SK-N-SH (cell line): Measurements from ENCODE around the gene AATF. TPM values are rescaled to one million over a fixed set of nuclear protein-coding genes. Genes with fewer than 3 reads are reported as not detected.

Experiments used
- CTCF ChIA-PET: fragments of 300-600, 350-600 bp; formaldehyde crosslinking; extraction: SDS; loops from one replicate; lab custom pipeline; 2021; lab: Yijun Ruan, JAX
- POLR2A ChIA-PET: fragments of 350-600 bp; sonication (Branson Sonifier 250); formaldehyde crosslinking; extraction: SDS; loops from one replicate; lab custom pipeline; 2020; ENCODE audit warnings: antibody characterized with exemption, inconsistent platforms; lab: Yijun Ruan, JAX
- DNase-seq: peaks from one replicate; pipeline ENCODE4 v3.0.0; 2012
- H2AFZ ChIP-seq: fragments of 200-600 bp; sonication (generic); 2 replicates; pipeline ENCODE4 v1.8.1; 2016; ENCODE audit warnings: antibody characterized with exemption, mild to moderate bottlenecking, low read depth
- H3F3A ChIP-seq: fragments of 200-600 bp; sonication (generic); replicated peaks from 2 replicates; pipeline ENCODE3; 2016; ENCODE audit warnings: antibody characterized with exemption, mild to moderate bottlenecking; ENCODE audit not compliant: insufficient read depth
- H3K27ac ChIP-seq, 2 experiments: fragments of 200-500 bp in 1 of 2; fragments of 200-600 bp in 1 of 2; sonication (Bioruptor generic) in 1 of 2; sonication (generic), shearing (Covaris generic) in 1 of 2; 2 replicates each; pipeline versions ENCODE4 v1.5.1 to v1.6.1; 2014 to 2016; ENCODE audit warnings: low read depth in 2 of 2, inconsistent platforms in 1 of 2, low read length in 1 of 2, mild to moderate bottlenecking in 1 of 2, mixed read lengths in 1 of 2
- H3K27me3 ChIP-seq: fragments of 200-600 bp; sonication (generic), shearing (Covaris generic); 2 replicates; pipeline ENCODE4 v1.6.1; 2016; ENCODE audit warnings: mixed run types; ENCODE audit not compliant: insufficient read depth
- H3K36me3 ChIP-seq, 2 experiments: fragments of 200-500 bp in 1 of 2; fragments of 200-600 bp in 1 of 2; sonication (Bioruptor generic) in 1 of 2; sonication (generic) in 1 of 2; replicated peaks in 1 of 2; 2 replicates each; pipeline versions ENCODE3 to v1.5.1; 2014 to 2016; ENCODE audit warnings: low read length in 1 of 2, mild to moderate bottlenecking in 1 of 2; ENCODE audit not compliant: insufficient read depth in 2 of 2, control insufficient read depth in 1 of 2
- H3K4me1 ChIP-seq, 2 experiments: fragments of 200-500 bp in 1 of 2; fragments of 200-600 bp in 1 of 2; sonication (Bioruptor generic) in 1 of 2; sonication (generic), shearing (Covaris generic) in 1 of 2; 2 replicates each; pipeline versions ENCODE4 v1.5.1 to v1.6.1; 2014 to 2016; ENCODE audit warnings: low read depth in 1 of 2, low read length in 1 of 2, mixed run types in 1 of 2; ENCODE audit not compliant: insufficient read depth in 2 of 2, control insufficient read depth in 1 of 2
- H3K4me2 ChIP-seq: fragments of 200-600 bp; sonication (generic), shearing (Covaris generic); 2 replicates; pipeline ENCODE4 v1.6.1; 2017; ENCODE audit warnings: mixed run types
- H3K4me3 ChIP-seq, 2 experiments: fragments of 200-500 bp in 1 of 2; fragments of 200-600 bp in 1 of 2; sonication (Bioruptor generic) in 1 of 2; sonication (generic), shearing (Covaris generic) in 1 of 2; 2 replicates each; pipeline versions ENCODE4 v1.5.1 to v1.8.1; 2014 to 2016; ENCODE audit warnings: low read depth in 2 of 2, inconsistent platforms in 1 of 2, low read length in 1 of 2, mild to moderate bottlenecking in 1 of 2, mixed read lengths in 1 of 2, moderate library complexity in 1 of 2
- H3K79me2 ChIP-seq: fragments of 200-600 bp; sonication (generic); 2 replicates; pipeline ENCODE4 v1.8.1; 2017; ENCODE audit warnings: mild to moderate bottlenecking; ENCODE audit not compliant: insufficient read depth
- H3K9ac ChIP-seq: fragments of 200-600 bp; sonication (generic); 2 replicates; pipeline ENCODE4 v1.6.1; 2017; ENCODE audit warnings: mixed run types
- H3K9me2 ChIP-seq: fragments of 200-600 bp; sonication (generic); 2 replicates; pipeline ENCODE4 v1.6.1; 2017; ENCODE audit warnings: mixed run types
- H3K9me3 ChIP-seq: fragments of 200-600 bp; sonication (generic); 2 replicates; pipeline ENCODE4 v1.6.1; 2017; ENCODE audit warnings: mixed run types, mild to moderate bottlenecking, moderate library complexity
- H4K20me1 ChIP-seq: fragments of 200-600 bp; sonication (generic); 2 replicates; pipeline ENCODE4 v1.6.1; 2017; ENCODE audit warnings: mild to moderate bottlenecking, mixed run types; ENCODE audit not compliant: insufficient read depth
- CTCF ChIP-seq: fragments of 200-600 bp; sonication (generic); IDR thresholded peaks from 2 replicates; pipeline ENCODE4 v1.6.1; 2017; ENCODE audit warnings: antibody characterized with exemption, mild to moderate bottlenecking, moderate library complexity
- EP300 ChIP-seq, 2 experiments: IDR thresholded peaks; 2 replicates each; pipeline versions ENCODE4 v1.4.0 to v1.6.1; 2012; ENCODE audit warnings: borderline replicate concordance in 1 of 2, low read depth in 1 of 2, low read length in 1 of 2
- EZH2phosphoT487 ChIP-seq: fragments of 200-600 bp; sonication (generic); IDR thresholded peaks from 2 replicates; pipeline ENCODE4 v1.6.1; 2017; ENCODE audit warnings: low read depth, mixed run types, mild to moderate bottlenecking, antibody characterized with exemption, moderate library complexity, borderline replicate concordance
- IRF3 ChIP-seq: fragments of 150-350 bp; IDR thresholded peaks from 2 replicates; pipeline ENCODE4 v1.6.1; 2016; ENCODE audit warnings: mild to moderate bottlenecking, low read depth, low read length
- MAX ChIP-seq: IDR thresholded peaks from 2 replicates; pipeline ENCODE4 v1.4.0; 2012; ENCODE audit warnings: low read depth
- MEF2A ChIP-seq: IDR thresholded peaks from 2 replicates; pipeline ENCODE4 v1.4.0; 2012; ENCODE audit warnings: low read depth, borderline replicate concordance
- MXI1 ChIP-seq: IDR thresholded peaks from 2 replicates; pipeline ENCODE4 v1.6.1; 2012; ENCODE audit warnings: mild to moderate bottlenecking, low read depth, low read length, improper control_type of control experiment
- NFIC ChIP-seq: IDR thresholded peaks from 2 replicates; pipeline ENCODE4 v1.4.0; 2012; ENCODE audit warnings: borderline replicate concordance
- NRF1 ChIP-seq: IDR thresholded peaks from 2 replicates; pipeline ENCODE4 v1.6.1; 2012; ENCODE audit warnings: low read depth, mild to moderate bottlenecking, low read length
- PBX3 ChIP-seq: IDR thresholded peaks from 2 replicates; pipeline ENCODE4; 2012
- POLR2AphosphoS5 ChIP-seq: IDR thresholded peaks from 2 replicates; pipeline ENCODE4 v1.6.1; 2012; ENCODE audit warnings: low read depth, low read length
- RAD21 ChIP-seq: IDR thresholded peaks from 2 replicates; pipeline ENCODE4 v1.6.1; 2012; ENCODE audit warnings: mild to moderate bottlenecking, low read length
- RCOR1 ChIP-seq: fragments of 150-350 bp; IDR thresholded peaks from 2 replicates; pipeline ENCODE4 v1.6.1; 2017; ENCODE audit warnings: antibody characterized with exemption, low read length
- REST ChIP-seq: IDR thresholded peaks from 2 replicates; pipeline ENCODE4 v1.6.1; 2012; ENCODE audit warnings: mild to moderate bottlenecking, low read depth, low read length, moderate library complexity
- SIN3A ChIP-seq: IDR thresholded peaks from 2 replicates; pipeline ENCODE4 v1.6.1; 2012; ENCODE audit warnings: low read depth, mild to moderate bottlenecking, low read length, moderate library complexity, borderline replicate concordance
- SMC3 ChIP-seq: IDR thresholded peaks from 2 replicates; pipeline ENCODE4 v1.6.1; 2012; ENCODE audit warnings: low read depth, low read length, improper control_type of control experiment
- USF1 ChIP-seq: IDR thresholded peaks from 2 replicates; pipeline ENCODE4 v1.4.0; 2012; ENCODE audit warnings: low read depth, borderline replicate concordance
- USF2 ChIP-seq: fragments of 150-350 bp; IDR thresholded peaks from 2 replicates; pipeline ENCODE4 v1.6.1; 2017; ENCODE audit warnings: antibody characterized with exemption, low read length, low read depth, borderline replicate concordance
- ZBTB33 ChIP-seq: IDR thresholded peaks from 2 replicates; pipeline ENCODE4 v1.4.0; 2012; ENCODE audit warnings: low read depth, borderline replicate concordance
- WGBS: methylation state at CpG from one replicate; pipeline ENCODE4 v1.1.6; 2017; ENCODE audit warnings: low lambda C conversion rate; 5-methylcytosine and 5-hydroxymethylcytosine counted together
- polyA plus RNA-seq, 3 experiments: library from polyadenylated mRNA; depleted of rRNA; stranded (reverse); fragments of >200 nt; gene quantifications; 2 replicates each; pipeline ENCODE4 v1.2.3, GENCODE V29; 2012

The AATF gene
- polyA plus RNA-seq, 1 of the 3 experiments (the other 2 are of a cell fraction) = 18.8 TPM

GRCh38 chr17:37043201-37043600 is 94.4 kb downstream of the AATF start:
- CTCF ChIA-PET = interaction anchor here (0.8 to 10.7 kb wide), 4 partner anchors 106 to 414 kb away, joined by 3 to 236 read pairs (median 4); partner anchors contain the start of gene LHX1
- Histone ChIP-seq H3K4me1 (peaks cover 0 to 2% of the 10 kb centered on the region in 2 experiments; a peak in 2 of 4 replicates), H3K4me2 (no peak overlapping the region), H4K20me1 (no peaks in the 10 kb centered on the region; the same call in 1 of the 2 replicates), H3K4me3 (no peak overlapping the region), H3K9ac (no peak overlapping the region), H3K27ac (no peak overlapping the region), H3K9me3 (no peaks in the 10 kb centered on the region), H3K27me3 (no peaks in the 10 kb centered on the region), H3K36me3 (peaks cover 10 to 11% of the 10 kb centered on the region in 2 experiments), H3F3A (peaks cover 4% of the 10 kb centered on the region), H3K9me2 (no peaks in the 10 kb centered on the region), H2AFZ (no peak overlapping the region), H3K79me2 (no peaks in the 10 kb centered on the region)
- TF ChIP-seq EZH2phosphoT487 (no peak), PBX3 (no peak), NFIC (no peak), NRF1 (no peak), USF1 (no peak), EP300 (IDR thresholded peaks at IDR 0.05; ENCODE audit: borderline replicate concordance in 1 of 2, low read depth in 1 of 2, low read length in 1 of 2) (no peak), REST (no peak), RCOR1 (no peak), SMC3 (no peak), SIN3A (no peak), MXI1 (no peak), IRF3 (no peak), POLR2AphosphoS5 (no peak), CTCF (no peak), MEF2A (no peak), MAX (no peak), USF2 (no peak), RAD21 (no peak), ZBTB33 (no peak)
- POLR2A ChIA-PET = no interaction called here
- DNase-seq = no peak
- WGBS = 88% methylated on average over 3 of the region's 3 CpGs
